Activated CD8-positive, alpha-beta memory T cell treated with anti-CD3 and anti-CD28 coated beads for 48 hours (primary cell): Measurements from ENCODE around the gene TWF2.

ENCODE experiments used
- DNase-seq, 3 experiments: peaks; one replicate each; pipeline ENCODE4 v3.0.0-alpha.2; 2020; ENCODE audit warnings: low read depth in 2 of 3, low spot score in 2 of 3

The TWF2 gene

DNA sequence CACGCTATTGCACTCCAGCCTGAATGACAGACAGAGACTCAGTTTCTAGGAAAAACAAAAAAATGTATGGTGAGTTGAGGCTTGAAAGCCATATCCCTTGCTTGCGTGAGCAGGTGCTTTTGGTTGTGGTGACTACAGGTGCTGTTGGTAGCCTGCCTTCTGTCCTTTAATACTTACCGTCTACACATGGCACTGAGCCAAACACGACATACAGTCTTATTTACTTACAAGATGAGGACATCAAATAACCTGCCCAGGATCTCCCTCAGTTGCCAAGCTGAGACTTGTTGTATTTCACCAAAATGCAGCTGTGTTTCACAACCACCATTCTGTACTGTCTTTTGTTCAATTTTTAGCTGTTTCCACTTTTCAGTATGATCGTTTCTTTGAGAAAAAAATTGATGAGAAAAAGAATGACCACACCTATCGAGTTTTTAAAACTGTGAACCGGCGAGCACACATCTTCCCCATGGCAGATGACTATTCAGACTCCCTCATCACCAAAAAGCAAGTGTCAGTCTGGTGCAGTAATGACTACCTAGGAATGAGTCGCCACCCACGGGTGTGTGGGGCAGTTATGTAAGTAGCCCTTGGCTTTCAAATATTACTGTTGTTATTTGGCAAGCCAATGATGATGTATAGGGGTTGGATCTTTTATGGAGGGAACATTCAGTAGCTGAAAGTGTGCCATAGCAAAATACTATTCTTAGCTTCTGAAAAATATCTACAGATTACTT is 34.5 kb downstream of the TWF2 start:
- no peak for DNase-seq

DNA sequence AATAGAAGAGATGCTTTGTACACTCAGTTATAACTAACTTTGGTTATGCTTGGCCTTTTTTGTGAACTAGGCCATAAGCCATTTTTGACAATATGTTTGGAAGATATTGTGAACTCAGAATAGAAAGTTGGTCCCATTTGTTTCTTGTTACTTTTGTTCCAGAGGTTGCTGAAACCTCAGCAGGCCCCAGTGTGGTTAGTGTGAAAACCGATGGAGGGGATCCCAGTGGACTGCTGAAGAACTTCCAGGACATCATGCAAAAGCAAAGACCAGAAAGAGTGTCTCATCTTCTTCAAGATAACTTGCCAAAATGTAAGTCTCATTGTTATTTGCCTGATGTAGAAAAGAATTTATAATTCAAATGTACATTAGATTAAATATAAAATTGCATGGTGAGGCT is 35.3 kb downstream of the TWF2 start:
- DNase-seq = no peak

DNA sequence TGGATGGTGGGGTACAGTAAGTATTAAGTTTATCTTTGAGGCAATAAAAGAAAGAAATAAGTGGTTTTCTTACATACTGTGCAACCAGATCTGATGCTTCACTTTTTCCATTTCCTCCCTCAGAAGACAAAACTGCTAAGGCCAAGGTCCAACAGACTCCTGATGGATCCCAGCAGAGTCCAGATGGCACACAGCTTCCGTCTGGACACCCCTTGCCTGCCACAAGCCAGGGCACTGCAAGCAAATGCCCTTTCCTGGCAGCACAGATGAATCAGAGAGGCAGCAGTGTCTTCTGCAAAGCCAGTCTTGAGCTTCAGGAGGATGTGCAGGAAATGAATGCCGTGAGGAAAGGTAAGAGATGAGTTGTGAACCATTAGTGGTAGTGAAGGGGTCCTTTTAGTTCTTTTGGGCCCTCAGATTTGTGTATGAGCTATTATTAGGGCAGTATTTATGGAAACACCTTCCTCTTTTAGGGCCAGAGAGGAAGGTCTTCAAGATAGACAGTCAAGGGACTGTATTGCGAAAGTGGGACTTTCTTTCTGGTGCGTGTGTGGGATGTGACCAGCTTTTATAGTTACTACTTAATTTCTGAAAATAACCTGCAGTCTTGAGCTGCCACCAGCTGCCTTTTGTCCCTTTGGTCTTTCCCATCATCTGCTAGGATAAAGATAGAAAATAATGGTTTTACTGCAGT is 36.4 kb downstream of the TWF2 start:
- DNase-seq = no peak

DNA sequence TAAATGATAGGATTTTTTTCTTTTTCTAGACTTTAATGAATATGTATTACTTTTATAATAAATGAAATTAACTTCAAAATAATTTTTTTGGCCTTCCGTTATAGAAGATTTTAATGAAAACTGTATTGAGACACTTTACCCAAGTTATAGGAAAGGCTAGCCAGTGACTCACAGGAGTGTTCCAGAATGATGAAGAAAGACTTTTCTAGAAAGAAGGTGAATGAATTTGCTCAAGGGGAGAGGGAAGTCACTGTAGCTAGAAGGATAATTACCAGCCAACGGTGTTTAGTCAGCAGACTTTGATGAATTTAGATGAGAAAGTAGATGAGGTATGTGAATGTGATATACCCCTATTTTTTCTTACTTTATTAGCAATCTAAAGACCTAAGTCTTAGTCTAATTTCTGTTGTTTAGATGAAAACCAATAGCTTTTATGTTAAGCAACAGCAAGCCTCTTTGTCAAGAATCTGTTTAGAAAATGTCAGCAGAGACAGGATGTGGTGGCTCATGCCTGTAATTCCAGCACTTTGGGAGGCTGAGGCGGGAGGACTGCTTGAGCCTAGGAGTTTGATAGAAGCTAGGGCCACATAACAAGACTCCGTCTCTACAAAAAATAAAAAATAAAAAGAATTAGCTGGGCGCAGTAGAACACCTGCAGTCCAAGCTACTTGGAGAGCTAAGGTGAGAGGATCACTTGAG is 37.8 kb downstream of the TWF2 start:
- DNase-seq = no peak

DNA sequence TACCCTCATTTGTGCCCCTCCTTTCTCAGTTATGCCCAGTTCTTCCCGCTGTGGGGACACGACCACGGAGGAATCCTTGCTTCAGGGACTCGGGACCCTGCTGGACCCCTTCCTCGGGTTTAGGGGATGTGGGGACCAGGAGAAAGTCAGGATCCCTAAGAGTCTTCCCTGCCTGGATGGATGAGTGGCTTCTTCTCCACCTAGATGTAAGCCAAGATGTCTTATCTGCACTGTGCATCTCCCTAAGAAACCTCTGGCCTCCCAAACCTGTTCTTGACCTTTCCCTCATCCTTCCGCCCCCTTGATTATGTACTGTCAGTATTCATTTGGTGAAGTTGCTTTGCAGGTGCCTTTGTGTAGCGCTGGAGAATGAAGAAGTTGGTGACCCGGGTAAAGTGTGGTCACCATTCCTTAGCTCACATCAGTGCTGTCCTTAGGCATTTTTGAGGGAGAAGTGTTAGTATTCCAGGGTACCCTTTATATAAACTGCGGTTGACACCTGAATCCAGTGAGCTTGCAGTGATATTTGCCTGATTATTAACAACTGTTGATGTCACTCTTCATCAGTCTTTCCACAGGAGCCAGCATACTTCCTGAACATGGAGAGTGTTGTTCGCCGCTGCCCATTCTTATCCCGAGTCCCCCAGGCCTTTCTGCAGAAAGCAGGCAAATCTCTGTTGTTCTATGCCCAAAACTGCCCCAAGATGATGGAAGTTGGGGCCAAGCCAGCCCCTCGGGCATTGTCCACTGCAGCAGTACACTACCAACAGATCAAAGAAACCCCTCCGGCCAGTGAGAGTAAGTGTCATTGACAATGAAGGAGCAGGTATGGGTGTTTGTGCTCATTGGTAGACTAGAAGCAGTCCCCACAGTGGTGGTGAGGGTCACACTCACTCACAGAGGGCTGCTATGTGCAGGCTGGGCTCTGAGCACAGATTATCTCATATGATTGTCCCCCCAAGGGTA is 40.0 kb downstream of the TWF2 start:
- DNase-seq = no peak

DNA sequence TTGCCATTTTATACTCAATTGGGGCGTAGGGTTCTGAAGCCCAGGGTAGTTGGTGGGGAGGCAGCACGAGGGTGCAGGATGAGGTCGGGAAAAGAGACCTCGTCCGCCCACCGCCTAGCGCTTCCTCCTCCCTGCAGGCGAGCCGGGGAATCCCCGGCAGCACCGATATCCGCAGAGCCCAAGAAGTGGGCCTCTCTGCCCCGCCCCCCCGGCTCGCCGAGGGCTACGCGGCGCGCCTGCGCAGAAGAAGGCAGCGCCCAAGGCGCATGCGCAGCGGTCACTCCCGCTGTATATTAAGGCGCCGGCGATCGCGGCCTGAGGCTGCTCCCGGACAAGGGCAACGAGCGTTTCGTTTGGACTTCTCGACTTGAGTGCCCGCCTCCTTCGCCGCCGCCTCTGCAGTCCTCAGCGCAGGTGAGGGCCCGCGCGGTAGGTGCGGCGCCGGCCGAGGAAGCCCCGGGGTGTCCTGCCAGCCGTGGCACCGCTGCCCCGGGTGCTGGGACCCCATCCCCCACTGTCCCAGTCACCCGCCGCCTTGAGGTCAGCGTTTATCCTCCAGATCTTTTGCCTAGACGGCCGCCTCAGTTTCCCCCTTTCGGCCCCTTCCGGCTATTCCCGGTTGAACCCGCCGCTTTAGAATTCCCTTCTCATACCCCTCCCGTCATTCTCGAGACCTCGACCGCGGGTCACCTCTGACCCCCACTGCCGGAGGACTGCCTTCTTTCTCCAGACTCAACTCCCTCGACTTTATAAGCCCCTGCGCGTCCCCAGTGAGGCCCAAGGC is 40.9 kb downstream of the TWF2 start, which contains the start of gene ALAS1:
TSS of gene ALAS1 (plus strand) at position 319 of the 784 bp plus-strand sequence. CDS start 1,082 bp downstream, outside the sequence.
- peak; percentile 88 to 95 (median 93) for DNase-seq

DNA sequence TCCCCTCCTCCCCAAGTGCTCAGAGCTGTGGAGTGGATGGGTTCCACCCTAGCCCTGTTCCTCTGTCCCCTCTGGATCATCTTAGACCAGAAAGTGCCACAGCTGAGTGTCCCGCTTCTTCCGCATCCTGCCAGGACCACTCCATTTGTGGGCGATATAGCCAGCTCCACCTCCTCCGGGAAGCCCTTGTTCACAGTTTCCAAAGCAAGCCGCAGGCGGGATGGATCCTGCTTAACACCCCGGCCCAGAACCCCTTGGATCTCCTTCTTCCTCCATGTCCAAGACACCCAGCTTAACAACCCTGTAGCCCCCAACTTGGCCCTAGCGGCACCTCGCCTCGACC is 41.5 kb downstream of the TWF2 start:
- no peak for DNase-seq

DNA sequence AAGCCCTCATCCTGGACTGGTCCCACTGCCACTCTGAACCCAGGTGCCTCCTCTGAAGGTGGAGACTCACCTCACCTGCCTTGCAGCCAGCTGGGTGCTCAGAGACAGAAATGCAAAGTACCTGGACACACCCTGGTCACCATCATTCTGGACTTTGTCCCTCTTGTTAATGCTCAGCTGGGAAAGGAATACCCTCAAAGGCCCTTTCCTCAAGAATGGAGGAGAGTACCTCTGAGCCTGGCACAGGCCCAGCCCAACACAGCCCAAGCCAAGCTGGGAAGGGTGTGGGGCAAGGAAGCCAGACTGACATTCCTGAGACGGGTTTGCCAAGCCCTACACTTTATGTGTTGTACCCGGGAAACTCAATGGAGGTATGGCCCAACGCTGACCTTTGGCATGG is 42.0 kb downstream of the TWF2 start:
- DNase-seq = no peak

DNA sequence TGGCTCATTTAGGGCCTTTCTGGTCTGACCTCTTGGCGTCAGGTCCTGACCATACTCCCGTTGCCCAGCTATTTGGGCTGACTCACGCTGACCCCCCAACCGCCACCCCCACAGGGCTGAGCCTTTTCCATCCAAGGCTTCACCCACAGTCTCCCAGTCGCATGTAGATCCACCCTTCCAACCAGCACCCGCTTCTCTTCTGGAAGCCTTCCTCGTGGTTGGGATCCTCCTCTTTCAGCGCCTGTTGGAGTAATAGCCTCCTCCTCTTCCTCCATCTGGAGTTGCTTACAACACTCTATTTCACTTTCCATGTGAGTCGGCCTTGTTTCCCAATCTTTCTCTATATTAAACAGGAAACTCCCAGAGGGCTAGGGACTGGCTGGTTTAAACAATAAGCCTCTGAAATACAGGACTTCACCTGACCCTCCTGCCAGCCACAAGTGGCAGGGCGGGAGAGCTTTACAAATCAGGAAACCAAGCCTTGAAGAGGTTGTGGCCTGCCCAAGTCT is 43.1 kb downstream of the TWF2 start:
- DNase-seq = no peak

DNA sequence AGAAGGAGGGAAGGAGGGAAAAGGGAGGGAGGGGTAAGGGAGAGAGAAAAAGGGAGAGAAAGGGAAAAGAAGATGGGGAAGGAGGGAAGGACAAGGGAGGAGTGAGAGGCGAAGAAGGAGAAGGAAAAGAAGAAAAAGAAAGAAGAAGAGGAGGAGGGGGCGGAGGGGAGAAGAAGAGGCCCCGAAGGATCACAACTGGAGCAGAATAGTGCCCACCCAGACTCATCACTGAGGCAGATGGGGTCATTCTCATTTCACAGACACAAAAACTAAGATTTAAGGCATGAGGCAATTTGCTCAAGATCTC is 43.7 kb downstream of the TWF2 start:
- no peak for DNase-seq

DNA sequence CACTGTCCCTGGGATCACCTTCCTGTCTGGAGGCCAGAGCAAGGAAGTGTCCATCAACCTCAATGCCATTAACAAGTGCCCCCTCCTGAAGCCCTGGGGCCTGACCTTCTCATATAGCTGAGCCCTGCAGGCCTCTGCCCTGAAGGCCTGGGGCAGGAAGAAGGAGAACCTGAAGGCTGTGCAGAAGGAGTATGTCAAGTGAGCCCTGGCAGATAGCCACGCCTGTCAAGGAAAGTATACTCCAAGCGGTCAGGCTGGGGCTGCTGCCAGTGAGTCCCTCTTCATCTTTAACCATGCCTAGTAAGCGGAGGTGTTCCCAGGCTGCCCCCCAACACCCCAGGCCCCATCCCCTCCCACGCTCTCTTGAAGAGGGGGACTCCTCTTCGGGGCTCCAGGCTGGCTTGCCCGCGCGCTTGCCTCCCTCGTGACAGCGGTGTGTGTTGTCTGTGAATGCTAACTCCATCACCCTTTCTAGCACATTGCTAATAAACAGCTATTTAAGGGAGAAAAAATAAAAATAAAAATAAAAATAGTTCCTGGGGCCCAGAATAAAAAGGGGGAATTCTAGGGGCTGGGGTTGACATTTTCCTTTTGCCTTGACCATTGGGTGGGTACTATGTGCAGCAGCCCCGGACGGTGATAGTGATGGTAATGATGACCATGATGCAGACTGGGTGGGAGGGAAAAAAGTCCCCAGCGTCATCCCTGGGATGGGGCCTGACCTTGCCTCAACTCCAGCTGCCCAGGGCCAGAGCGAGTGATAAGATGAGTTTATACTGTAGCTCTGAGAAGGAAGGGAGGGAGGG is 44.3 kb downstream of the TWF2 start:
- DNase-seq = no peak

DNA sequence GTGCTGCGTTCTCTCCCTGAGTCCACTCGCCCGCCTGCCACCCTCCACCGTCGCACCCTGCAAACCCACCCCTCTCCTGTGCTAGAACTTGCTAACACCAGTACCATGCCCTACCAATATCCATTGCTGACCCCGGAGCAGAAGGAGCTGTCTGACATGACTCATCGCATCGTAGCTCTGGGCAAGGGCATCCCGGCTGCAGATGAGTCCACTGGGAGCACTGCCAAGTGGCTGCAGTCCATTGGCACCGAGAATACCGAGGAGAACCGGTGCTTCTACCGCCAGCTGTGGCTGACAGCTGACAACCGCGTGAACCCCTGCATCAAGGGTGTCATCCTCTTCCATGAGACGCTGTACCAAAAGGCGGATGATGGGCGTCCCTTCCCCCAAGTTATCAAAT is 45.9 kb downstream of the TWF2 start:
- no peak for DNase-seq

DNA sequence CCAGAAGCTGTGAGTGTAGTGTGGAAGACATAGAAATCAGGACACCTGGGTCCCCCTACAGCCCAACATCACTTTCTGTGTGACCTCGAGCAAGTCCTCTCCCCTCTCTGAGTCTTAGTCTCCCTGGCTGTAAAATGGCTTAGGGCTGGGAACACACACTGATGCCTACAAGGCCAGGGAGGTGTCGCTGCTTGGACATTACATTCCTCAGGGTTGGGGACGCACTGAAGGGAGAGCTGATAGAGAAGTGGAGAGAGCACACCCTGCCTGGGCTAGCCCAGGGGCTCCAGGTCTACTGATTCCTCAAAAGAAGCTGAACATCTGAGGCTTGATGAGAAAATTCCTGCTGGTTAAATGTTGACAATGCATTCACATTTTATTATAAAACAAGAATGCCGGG is 47.3 kb downstream of the TWF2 start:
- no peak for DNase-seq

DNA sequence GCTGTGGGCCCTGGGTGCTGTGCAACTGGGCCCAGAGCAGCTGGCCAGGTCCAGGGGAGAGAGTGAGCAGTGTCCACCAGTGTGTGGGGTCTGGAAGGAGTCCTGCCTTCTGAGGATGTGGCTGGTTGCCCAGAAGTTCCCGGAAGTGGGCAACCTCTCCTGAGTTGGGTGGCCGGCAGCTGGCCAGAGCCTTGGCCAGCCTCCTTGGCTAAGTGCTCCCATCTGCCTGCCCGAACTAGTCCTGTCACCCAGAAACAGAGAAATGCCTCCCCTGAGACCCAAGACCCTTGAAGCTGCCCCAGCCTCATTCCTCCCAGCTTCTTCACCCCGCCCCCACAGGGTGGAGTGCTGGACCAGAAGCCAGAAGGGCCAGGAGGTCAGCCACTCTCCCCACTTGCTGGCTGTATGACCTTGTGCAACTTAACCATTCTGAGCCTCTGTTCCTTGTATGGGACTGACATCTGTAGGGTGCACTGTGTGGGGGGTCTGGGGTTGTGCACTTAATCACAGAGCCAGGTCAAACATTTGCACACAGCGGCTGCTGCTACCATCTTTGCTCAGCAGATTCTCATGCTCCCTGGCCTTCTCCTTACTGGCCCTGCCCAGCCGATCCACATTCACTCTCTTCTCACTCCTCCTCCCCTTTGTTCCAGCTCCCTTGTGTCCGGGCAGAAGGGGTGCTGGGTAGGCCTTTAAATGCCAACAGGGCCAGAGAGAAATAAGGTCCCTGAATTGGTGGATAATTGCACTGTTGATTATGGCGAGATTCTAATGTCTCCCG is 48.5 kb downstream of the TWF2 start:
- no peak for DNase-seq

DNA sequence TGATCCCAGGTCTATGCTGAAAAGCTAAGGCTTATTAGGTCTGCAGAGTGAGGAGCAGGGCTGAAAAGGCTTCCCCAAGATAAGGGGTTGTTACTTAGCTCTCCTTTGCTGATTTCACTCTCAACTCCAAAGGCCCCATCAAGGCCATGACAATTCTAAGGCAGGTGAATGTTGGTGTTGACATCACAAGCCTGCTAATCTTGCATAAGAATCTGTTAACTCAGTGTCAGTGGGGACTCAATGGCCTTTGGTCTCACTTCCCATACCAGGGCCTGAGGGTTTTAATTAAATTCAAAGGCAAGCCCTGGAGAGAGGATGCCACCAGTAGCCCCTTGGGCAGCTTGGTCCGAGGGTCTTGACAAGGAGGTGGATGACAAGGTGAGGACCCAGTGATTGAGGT is 50.4 kb downstream of the TWF2 start:
- no peak for DNase-seq

DNA sequence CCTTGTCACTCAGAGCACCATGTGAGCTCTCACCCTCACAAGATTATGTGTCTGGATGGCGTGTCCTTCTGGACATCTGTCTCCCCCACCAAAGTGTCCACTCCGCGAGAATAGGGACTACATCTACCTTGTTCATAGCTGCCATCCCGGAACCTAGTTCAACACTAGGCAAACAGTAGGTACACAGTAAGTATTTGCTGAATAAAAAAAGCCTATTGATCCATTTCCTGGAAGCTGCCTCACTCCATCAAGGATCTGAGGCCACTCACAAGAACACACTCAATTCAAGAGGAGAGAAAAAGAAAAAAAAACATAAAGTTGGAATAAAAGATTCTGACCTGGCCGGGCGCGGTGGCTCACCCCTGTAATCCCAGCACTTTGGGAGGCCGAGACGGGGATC is 52.2 kb downstream of the TWF2 start:
- DNase-seq = no peak

DNA sequence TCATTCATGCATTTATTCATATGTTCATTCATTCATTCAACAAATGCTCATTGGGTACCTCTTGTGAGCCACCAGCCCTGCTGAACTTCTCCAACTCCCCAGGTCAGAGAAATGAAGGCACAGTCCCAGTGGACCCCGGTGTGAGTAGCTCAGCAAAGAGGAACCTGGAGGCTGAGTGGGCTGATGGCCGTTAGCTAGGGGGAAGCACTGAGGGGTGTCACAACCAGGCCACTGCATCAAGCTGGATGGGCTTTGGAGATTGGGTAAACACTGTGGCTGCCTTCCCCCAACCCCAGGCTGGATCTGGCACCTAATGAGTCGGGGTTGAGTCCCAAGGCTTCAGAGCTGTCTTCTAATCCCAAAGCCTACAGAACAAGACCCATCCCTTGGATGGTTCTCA is 53.1 kb downstream of the TWF2 start:
- no peak for DNase-seq

DNA sequence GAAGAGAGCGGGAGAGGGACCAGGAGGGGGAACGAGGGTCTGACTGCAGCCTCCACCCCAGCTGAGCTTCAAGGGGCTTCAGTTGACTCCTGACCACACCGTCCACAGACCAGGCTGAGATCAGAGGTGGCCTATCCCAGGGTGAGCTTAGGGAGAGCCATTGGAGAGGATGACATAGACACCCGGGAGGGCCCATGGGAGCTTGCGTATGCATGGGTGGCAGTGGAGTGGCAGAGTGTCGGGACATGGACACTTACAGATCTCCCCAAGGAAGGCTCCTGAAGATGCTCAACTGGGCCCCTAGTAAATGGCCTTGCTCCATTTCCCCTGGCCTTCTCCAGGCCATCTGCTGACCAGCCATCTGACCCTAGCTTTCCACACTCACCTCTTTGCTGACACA is 53.6 kb downstream of the TWF2 start:
- no peak for DNase-seq

DNA sequence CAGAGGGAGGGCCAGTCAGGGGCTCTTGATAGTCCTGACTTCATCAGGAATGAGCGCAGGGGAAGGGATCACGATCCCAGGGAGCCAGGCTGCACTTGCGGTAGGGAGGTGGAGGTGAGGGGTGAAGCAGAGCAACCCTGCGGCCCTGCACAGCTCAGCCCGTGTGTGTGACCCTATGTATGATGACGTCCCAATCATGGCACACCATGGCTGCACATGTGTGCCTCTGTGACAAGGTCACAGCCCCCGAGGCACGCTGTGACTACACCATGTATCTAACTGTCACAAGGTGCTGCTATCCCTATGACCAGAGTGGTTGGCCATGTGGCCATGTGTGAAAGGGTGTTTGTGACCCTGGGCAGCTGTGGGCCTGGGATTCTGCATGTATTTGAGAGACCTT is 54.3 kb downstream of the TWF2 start:
- no peak for DNase-seq
